Measurements from ENCODE around the gene LEP. TPM values are rescaled to one million over a fixed set of nuclear protein-coding genes. Genes with fewer than 3 reads are reported as not detected.
A peak's percentile ranks its signal among the peaks of the same experiment; 100 is the strongest.

LEP gene
- total and polyA plus RNA-seq, 9 donors = 0.01 to 0.87 (median 0.15) TPM; not detected in 4

DNA sequence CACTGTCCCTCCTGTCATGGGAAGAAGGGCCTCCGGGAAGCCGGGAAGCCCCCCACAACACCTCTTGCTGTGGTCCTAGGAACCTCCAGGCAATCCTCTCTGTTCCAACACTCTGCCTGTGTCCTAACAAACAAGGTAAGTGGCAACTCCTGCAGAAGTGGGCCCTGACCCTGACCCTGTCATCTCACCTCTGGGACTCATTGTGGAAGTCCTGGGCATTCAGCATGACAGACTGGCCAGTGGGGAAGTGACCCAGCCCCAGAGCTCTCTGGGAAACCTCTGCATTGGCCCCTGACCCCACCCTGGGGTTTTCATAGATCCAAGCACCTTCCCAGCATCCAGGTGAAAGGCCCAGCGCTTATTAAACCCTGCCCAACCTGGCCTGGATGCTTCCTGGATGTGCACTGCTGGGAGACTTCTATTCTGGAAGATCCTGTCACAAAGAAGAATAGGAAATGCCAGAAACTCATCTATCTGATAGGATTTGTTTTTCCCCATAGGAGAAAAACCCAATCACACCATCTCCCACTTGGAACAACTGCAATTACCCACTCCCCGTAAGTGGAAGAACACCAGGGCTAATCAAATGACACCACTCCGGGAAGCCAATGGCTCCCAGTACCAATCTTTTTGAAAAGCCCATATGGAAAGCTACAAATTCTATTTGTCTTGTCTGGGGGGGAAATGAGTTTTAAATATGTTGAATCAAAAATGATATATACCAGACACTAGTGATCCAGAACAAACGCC, 24.3 kb downstream of the LEP start:
- no peak for DNase-seq
- Histone ChIP-seq H3K27ac (no peak overlapping the region), H3K9me3 (no peaks in the 10 kb centered on the region), H3K36me3 (no peaks in the 10 kb centered on the region), H3K27me3 (no peaks in the 10 kb centered on the region), H3K4me3 (no peak overlapping the region), H3K4me1 (ENCODE audit: insufficient read depth) (peaks cover 6% of the 10 kb centered on the region)
- no peak for TF ChIP-seq EP300 (IDR thresholded peaks at IDR 0.05)
- 89 to 92% (median 90%) methylated on average over 6 of the region's 6 CpGs for WGBS, 3 donors
- intact Hi-C loops (cut with DNase I) = no loop called here

DNA sequence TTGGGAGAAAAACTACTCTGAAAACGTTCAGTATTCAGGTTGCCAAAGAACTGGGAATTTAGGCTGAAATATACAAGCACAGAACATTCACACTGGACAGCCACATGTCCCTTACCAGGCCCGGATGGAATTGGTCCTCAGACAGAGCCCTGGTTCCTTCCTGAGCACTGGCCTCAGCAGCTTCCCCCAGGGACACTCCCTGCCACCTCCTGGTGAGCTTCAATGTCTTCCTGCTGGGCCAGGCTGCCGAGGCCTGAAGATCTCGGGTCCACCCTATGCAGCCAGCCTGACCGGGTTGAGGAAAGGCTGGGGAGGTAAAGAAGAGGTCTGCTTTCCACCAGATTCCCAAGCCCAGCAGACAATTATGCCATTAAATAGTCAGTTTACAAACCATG, 24.8 kb downstream of the LEP start:
- no peaks in the 10 kb centered on the region for H3K9me3 ChIP-seq
- no peak overlapping the region for H3K27ac ChIP-seq
- peaks cover 6% of the 10 kb centered on the region for H3K4me1 ChIP-seq (ENCODE audit: insufficient read depth)
- TF ChIP-seq EP300 (IDR thresholded peaks at IDR 0.05) = no peak
- TF ChIP-seq, protein P1, sequence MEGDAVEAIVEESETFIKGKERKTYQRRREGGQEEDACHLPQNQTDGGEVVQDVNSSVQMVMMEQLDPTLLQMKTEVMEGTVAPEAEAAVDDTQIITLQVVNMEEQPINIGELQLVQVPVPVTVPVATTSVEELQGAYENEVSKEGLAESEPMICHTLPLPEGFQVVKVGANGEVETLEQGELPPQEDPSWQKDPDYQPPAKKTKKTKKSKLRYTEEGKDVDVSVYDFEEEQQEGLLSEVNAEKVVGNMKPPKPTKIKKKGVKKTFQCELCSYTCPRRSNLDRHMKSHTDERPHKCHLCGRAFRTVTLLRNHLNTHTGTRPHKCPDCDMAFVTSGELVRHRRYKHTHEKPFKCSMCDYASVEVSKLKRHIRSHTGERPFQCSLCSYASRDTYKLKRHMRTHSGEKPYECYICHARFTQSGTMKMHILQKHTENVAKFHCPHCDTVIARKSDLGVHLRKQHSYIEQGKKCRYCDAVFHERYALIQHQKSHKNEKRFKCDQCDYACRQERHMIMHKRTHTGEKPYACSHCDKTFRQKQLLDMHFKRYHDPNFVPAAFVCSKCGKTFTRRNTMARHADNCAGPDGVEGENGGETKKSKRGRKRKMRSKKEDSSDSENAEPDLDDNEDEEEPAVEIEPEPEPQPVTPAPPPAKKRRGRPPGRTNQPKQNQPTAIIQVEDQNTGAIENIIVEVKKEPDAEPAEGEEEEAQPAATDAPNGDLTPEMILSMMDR (IDR thresholded peaks at IDR 0.05) = no peak
- no peak for TF ChIP-seq POLR2A (IDR thresholded peaks at IDR 0.05)
- H3K36me3 ChIP-seq = no peaks in the 10 kb centered on the region
- intact Hi-C loops (cut with DNase I) = no loop called here
- no peak overlapping the region for H3K4me3 ChIP-seq
- no peak for DNase-seq
- no peaks in the 10 kb centered on the region for H3K27me3 ChIP-seq
- WGBS, 3 donors = 60 to 64% (median 62%) methylated on average over 5 of the region's 5 CpGs

DNA sequence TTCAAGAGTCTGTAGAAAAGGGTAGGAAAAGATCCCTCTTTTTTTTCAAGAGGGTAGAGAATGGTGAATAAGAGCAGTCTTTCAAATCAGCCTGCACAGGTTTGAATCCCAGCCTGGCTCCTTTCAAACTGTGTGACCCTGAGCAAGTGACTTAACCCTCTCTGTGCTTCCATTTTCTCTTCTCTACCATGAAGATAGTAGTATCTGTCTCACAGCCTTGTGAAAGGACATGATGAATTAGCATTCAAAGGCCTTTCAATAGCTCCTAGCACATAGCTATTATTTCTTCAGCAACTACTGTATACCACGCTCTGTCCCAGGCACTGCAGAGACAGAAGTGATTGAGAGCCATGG, 25.4 kb downstream of the LEP start:
- H3K36me3 ChIP-seq = no peaks in the 10 kb centered on the region
- intact Hi-C loops (cut with DNase I) = no loop called here
- no peaks in the 10 kb centered on the region for H3K27me3 ChIP-seq
- 50 to 62% (median 58%) methylated on average over 1 of the region's 1 CpG for WGBS, 3 donors
- no peak for TF ChIP-seq POLR2A (IDR thresholded peaks at IDR 0.05)
- no peak for TF ChIP-seq EP300 (IDR thresholded peaks at IDR 0.05)
- TF ChIP-seq, protein P1 (IDR thresholded peaks at IDR 0.05) = no peak
- H3K9me3 ChIP-seq = no peaks in the 10 kb centered on the region
- DNase-seq = no peak
- no peak overlapping the region for H3K27ac ChIP-seq
- peaks cover 6% of the 10 kb centered on the region for H3K4me1 ChIP-seq (ENCODE audit: insufficient read depth)
- no peak overlapping the region for H3K4me3 ChIP-seq

DNA sequence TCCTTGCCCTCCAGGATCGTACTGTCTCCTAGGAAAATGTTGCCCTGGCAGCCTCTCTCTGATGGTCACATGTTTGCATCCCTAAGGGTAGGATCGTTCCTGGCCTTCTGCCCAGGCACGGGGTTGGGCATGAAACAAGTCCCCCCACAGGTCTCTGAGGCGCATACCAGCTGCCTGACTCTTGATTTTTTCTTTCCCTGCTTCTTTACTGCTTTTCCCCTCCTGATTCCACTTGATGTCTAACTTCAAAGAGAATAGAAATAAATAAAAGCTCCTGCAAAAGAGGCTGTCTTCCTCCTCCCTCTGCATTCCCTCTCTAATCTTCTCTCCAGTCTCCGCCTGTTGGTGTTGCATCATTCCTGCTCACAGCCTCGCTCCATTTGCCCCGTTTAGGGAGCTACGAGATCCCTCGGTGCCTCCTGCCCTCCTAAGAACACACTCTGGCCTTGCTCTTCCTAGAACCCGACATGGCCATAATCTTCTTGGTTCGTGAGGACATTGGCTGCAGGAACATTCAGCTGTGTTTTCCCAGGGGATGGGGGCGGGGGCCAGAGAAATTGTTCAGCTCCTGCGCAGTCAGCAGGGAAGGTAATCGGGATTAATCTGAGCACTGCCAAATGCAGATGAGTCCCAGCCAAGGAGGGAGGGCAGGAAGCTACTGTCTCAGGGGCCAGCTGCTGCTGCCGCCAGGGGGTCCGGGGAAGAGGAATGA, 26.0 kb downstream of the LEP start:
- WGBS, 3 donors = 3 to 8% (median 4%) methylated on average over 16 of the region's 16 CpGs
- Histone ChIP-seq H3K36me3 (no peaks in the 10 kb centered on the region), H3K27ac (no peak overlapping the region), H3K4me3 (no peak overlapping the region), H3K4me1 (ENCODE audit: insufficient read depth) (peaks cover 6% of the 10 kb centered on the region), H3K27me3 (no peaks in the 10 kb centered on the region), H3K9me3 (no peaks in the 10 kb centered on the region)
- intact Hi-C loops (cut with DNase I) = no loop called here
- TF ChIP-seq EP300 (IDR thresholded peaks at IDR 0.05) = no peak
- TF ChIP-seq, protein P1 (IDR thresholded peaks at IDR 0.05) = no peak
- TF ChIP-seq POLR2A (IDR thresholded peaks at IDR 0.05) = no peak
- DNase-seq = peak; percentile 49 to 84 (median 58)

DNA sequence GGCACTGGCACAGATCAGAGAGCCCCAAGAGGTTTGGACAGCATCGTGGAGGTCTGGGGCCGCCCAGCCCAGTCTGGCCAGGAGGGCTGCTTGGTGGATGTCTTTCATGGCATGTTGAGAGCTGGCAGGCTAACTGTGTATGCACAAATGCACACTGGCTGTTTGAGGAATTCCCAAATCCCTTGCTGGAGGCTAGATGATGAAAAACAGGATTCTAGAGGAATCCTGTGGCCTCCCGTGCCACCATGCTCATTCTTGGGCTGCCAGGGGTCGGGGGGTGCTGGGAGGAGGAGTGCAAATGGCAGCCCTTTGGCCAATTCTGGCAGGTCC, 26.5 kb downstream of the LEP start:
- H3K36me3 ChIP-seq = no peaks in the 10 kb centered on the region
- no peak overlapping the region for H3K4me3 ChIP-seq
- no peak overlapping the region for H3K27ac ChIP-seq
- no peak for DNase-seq
- no peaks in the 10 kb centered on the region for H3K27me3 ChIP-seq
- TF ChIP-seq, protein P1 (IDR thresholded peaks at IDR 0.05) = no peak
- TF ChIP-seq POLR2A (IDR thresholded peaks at IDR 0.05) (no peak), EP300 (IDR thresholded peaks at IDR 0.05) (no peak)
- H3K9me3 ChIP-seq = no peaks in the 10 kb centered on the region
- H3K4me1 ChIP-seq (ENCODE audit: insufficient read depth) = peaks cover 6% of the 10 kb centered on the region
- intact Hi-C loops (cut with DNase I) = no loop called here
- WGBS, 3 donors = 44% methylated on average over 4 of the region's 4 CpGs
